NCI-H748 (cell line): Measurements from ENCODE around the gene TASOR2.

Experiments
- DNase-seq: peaks from one replicate; lab custom pipeline; 2025; ENCODE audit not compliant: unreplicated experiment; lab: John Stamatoyannopoulos, UW

The TASOR2 gene

GRCh38 chr10:5654218-5654755, 30.4 kb upstream of the TASOR2 start:
- DNase-seq, result no peak

DNA sequence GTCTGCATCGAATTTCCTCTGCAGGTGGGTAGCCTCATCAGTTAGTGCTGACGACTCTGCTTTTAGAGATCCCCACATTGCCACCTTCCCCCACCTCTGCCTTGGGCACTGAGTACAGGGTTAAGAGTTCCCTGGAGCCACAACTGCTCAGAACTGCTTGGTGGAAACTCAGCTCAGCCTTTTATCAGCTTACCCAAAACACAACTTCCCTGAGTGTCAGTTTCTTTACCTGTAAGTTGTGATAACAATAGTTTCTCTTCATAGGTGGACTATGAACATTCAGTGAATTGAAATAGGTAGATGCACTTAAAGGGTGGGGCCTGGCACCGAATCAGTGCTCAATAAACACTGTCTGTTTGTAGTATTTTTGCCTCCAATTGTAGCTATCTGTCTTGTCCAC, 29.5 kb upstream of the TASOR2 start:
- no peak for DNase-seq

- no peak for DNase-seq
These were observed 27.7 kb upstream of the TASOR2 start for GRCh38 chr10:5656737-5657579.

DNA sequence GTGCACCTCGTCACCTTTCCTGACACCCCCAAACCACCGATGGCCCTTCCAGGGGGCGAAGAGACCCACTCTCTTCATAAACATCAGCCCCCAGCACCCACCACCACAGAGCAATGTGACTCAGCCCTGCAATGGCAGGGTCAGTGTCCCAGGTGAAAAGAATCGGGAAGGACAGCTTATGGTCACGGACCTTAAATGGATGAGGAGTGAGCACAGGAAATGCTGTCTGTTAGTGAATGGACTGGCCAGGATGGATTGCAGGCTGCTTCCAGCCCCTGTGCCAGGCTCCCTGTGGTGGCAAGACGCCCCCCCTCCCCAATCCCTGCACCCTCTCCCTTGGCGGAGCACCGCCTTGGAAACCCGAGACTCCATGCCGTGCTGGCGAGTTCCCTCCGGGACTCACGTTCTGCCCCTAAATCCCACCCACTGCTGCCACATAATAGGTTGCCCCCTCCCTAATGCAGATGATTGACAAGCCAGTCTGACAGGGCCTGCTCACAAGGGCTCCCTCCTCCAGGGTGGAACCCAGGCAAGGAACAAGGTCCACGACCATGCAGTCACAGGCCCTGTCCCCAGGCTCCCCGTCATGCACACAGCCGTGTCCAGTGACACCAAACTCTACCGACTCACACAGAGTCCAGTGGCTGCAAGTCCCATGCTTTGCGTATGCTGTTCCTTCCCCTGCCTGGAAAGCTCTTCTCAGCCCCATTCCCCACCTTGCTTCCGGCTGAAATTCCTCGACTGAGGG, 25.6 kb upstream of the TASOR2 start:
- no peak for DNase-seq

DNA sequence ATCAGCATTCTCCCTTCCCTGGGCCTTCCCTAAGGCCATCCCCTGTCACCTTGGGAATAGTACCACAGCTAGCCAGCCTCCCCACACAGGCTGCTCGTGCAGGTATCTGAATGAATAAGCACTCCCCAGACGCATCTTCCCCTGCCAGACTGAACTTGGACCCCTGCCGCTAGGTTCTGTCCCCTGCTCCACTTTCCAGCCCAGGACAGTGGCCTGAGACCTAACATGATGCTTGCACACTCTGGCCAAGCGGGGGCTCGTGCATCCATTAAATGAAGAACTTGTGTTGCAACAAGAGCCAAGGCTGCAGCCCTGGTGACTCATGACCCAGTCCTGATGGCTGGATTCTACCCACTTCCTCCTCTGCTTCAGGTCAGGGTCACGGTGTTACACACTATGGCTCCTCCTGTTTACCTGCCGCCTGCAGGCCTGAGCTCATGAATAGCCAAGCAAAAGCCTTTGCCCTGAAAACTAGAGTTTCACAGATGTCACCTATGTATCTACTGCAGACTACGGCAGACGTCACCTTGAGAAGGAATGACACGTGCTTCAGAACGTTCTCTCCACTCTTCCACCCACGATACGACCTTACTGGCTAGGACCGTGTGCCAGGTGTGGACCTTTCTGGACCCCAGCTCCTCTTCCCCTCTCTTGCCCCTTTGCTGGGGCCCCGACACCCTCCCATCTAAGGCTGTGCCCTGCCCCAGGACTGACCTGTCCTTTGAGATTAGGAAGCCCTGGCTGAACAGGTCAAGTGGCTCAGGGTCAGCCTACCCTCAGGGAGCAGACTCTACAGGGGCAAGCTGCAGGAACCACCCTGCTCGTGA, 24.7 kb upstream of the TASOR2 start:
- no peak for DNase-seq

GRCh38 chr10:5661043-5661442, 23.6 kb upstream of the TASOR2 start:
- no peak for DNase-seq

DNA sequence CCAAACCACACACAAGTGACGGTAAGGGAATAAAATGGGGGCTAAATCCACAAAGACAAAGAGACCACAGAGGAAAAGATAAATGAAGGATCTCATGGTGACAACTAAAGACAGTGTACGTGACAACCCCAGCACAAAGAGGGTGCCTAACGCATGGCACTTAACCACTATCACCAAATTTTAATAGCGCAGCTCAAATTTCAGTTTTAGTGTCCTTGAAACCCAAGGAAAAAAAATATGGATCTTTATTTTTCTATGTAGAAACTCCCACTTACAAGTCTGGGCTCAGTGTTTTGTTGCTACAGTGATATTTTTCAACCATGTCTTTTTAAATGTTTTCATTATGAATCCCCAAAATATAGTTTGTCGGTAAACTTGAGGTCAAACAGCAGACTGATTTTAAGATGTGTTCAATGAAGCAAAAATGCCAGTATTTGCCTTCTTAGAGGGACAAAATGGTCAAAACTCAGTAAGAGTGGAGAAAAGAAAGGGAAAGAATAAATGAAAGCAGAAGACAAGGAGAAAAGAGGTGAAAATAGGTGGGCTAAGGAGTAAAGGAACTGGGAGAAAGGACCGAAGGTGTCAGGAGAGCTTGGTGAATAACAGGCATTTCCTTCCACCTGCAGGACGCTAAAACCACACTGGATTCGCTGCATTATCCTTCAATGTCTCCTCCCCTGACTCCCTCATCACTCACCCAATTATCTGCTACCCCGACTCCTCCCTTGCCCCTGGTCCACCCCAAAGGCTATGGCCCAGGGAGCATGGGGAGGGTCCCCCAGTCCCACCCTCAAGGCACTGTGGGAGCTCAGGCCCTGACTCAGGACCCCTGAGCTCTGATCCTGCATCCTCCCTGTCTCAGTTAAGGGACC, 21.7 kb upstream of the TASOR2 start:
- DNase-seq, result peak; percentile 7

DNA sequence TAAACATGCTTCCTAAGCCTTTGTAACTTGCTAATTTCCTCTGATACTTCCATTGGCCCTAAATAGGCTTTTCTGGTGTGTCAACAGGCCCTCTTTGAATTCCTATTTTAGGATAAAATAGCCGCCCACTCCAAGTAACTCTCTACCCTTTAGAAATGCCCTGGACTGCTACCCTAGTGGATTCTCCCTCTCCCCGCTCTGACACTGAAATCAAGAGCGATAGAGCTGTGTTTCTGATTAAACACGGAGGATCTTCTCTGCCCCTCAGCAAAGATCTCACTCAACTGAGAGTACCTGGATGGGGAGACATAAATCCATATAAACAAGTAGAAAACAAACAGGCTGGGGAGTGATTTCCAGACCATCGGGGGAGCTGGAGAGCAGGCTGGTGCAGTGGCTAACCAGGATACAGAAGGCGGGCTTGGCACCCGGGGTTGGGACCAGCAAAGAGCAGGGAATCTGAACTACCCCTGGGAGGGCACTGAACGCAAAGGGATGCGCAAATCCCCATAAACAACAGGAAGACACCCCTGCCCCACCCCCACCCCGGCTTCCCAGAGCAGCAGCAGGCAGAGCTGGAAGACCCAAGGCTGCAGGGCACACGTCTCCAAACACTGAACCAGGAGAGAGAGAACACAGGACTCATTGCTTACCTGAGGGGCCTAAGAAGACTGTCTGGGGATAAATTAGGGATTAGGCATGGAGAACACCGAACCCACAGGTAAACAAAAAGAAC, 20.8 kb upstream of the TASOR2 start:
- no peak for DNase-seq

DNA sequence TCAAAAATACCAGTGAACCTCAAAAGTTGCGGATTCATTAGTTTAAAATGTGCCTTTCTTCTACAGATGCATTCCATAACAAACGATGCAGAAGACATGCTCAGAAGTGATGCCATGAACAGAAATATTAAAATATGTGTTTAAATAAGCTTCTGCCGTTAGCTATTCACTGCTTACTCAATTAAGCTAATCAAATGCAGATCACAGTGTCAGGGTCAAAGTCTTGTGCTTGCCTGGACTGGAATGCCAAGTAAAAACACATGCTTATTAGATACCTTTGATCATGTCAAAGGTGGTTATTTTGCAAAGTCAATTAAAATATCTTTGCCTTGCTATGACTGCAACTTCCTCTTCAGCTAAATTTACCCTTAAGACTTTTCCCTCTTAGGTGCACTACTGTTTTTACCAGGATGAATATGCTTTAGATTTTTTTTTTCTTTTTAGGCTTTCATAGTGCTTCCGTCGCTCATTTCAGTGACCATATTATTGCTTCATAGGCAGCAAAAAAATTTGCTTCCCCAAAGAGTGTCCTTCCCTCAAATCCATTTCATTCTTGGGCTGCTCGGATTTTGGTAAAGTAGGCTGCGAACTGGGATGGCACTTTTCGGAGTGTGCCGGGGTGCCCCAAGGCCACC, 19.1 kb upstream of the TASOR2 start:
- DNase-seq, result no peak

DNA sequence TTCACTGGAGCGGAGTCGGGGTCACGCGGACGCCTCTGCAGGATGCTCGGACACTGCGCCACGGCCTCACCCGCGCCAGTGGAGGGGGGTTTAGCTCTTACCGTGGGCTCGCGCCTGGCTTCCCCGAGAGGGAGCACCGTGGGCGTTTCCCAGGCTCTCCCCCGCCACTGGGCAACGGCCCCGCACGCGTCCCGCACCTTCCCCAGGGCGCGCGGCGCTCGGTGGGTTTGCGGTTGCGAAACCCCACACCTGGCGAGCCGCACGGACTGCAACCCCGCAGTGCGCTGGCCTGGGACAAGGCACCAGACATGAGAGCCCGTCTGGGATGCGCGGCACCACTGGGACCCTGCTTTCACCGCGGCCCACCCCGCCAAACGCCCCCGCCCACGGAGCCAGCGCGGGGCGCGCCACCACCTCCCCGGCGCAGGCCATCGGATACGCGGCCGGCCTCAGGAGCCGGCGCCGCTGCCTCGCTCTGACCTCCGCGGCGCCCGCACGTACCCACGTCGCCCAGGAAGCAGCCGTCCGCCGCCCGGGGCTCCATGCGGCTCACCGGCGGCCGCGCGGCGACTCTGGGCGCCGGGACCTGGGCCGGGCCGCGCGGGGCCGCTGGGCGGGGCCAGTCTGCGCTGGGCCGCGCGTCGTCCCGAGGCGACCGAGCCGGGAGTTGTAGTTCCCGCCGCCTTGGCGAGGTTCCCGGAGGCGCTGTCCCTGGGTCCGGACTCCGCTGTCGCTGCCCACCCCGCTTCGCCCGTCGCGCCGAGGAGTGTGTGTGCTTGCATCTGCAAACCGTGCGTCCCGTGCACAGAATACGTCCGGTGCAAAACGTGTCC, 18.4 kb upstream of the TASOR2 start, which contains the start of gene ASB13:
Gene ASB13 (minus strand): TSS at position 588 of the 833 bp plus-strand sequence. CDS start 44 bp downstream, at position 544.
- peak; percentile 55 for DNase-seq

GRCh38 chr10:5666841-5667630, 17.6 kb upstream of the TASOR2 start:
- no peak for DNase-seq

- no peak for DNase-seq
These were observed 16.2 kb upstream of the TASOR2 start for GRCh38 chr10:5668429-5668828.

- no peak for DNase-seq
These were observed 15.0 kb upstream of the TASOR2 start for GRCh38 chr10:5669604-5670003.

DNA sequence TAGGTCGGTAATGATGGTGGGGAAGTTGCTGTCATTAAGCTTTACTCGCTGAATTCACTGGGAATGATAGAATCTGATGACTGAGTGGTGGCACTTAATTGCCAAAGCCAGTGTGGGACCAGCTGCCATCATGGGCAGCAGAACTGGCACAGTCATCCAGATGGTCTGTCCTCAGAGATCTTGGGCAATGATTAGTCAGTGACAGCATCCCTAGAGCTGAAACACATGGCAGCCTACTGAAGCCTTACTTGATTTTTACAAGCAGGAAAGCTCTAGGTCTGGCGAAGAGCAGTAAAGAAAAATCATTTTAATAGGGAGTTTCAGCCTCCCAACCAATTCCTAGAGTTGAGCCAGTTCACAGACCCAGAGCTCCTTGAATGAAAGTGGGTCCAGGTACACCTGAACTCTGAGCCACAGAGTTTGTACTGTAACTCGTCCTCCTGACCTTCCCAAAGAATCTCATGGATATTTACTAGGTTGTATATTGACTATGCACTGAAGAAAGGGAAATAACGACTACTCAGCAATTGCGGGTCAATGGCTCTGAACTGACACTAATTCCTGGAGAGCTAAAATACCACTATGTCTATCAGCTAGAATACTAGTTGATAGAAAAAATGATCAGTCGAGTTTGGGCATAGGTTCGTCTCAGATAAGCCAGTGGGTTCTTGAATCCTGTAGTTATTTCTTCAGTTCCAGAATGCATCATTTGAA, 13.8 kb upstream of the TASOR2 start:
- DNase-seq, result no peak

- no peak for DNase-seq
These were observed 6.1 kb upstream of the TASOR2 start for GRCh38 chr10:5678397-5679036.

DNA sequence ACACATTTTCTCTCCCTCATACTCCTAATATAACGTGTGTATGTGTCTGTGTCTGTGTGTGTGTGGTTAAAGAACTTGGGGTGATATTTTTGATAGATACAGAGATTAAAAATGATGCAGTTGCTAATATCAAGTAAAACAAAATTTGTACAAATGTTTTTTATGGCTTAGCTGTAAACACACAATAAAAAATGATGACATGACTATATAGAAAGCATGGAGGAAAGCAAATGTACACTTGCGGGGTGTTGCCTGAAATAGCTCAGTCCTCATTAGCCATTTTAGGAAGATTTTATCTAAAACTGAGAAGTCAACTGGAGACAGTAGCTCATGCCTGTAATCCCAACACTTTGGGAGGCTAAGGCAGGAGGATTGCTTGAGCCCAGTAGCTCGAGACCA, 5.6 kb upstream of the TASOR2 start:
- DNase-seq, result no peak
